GM19025 (cell line): ENCODE results near the gene C20orf202.
"Not testable (repeated sequence)": the region's sequence is repeated elsewhere in the genome, so short reads cannot be mapped to it uniquely, and the experiment has no call there.

ENCODE experiments used
- ATAC-seq: cut with Tn5 transposase; IDR thresholded peaks from one replicate; pipeline ENCODE4 v1.9.1; 2021; ENCODE audit warnings: mild to moderate bottlenecking, low read depth, moderate library complexity; ENCODE audit not compliant: unreplicated experiment

Gene C20orf202

DNA sequence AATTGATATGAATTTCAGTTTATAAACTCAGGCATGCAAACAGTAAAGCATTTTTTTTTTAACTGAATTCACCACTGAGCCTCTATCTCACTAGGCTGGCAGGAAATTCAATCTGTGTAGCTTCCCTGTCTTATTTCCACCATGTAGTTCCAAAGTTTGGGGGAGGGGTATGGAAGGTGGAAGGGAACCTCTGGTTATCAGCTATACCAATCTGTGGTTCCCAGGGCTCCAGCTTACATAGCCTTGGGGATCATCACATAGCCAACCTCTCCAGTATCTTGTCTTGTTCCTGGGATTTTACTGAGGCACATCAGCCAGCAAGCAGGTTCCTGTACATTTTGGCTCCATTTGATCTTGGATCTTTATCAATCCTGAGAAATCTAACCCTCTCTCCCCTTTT is 38.2 kb downstream of the C20orf202 start:
- ATAC-seq, result no peak

DNA sequence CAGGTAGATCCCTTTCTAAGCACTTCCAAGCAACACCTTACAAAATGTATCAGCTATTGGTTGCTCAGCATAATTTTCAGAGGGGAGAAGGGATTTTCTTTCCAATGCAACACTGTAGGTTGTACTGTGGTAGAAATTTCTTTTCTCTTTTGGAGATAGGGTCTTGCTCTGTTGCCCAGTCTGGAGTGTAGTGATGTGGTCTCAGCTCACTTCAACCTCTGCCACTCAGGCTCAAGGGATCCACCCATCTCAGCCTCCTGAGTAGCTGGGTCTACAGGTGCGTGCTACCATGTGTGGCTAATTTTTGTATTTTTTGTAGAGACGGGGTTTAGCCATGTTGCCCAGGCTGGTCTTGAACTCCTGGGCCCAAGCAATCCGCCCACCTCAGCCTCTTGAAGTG is 38.8 kb downstream of the C20orf202 start:
- no peak for ATAC-seq

DNA sequence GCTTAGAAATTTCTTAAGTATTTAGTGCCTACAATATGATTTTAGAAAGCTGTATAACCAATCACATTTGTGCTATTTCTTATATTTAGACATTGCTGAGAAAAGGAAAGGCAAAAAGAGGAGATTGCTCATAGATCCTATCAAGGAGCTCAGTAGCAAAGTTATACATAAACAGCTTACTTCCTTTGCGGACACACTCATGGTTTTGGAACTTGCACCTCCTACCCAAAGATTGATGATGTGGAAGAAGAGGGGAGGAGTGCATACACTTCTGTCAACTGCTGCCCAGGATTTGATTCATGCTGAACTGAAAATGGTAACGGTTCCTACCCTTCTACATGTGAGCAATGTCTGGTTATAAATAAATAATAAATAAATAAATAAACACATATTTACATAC is 39.3 kb downstream of the C20orf202 start:
- ATAC-seq, result no peak

- ATAC-seq, result no peak
These were observed 42.3 kb downstream of the C20orf202 start for GRCh38 chr20:1245578-1245977.

- no peak for ATAC-seq
These were observed 44.4 kb downstream of the C20orf202 start for GRCh38 chr20:1247689-1248088.

DNA sequence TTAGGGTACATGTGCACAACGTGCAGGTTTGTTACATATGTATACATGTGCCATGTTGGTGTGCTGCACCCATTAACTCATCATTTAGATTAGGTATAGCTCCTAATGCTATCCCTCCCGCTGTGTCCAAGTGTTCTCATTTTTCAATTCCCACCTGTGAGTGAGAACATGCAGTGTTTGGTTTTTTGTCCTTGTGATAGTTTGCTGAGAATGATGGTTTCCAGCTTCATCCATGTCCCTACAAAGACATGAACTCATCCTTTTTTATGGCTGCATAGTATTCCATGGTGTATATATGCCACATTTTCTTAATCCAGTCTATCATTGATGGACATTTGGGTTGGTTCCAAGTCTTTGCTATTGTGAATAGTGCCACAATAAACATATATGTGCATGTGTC is 47.0 kb downstream of the C20orf202 start:
- ATAC-seq, result not testable (repeated sequence)

GRCh38 chr20:1252416-1252815 is 49.2 kb downstream of the C20orf202 start:
- ATAC-seq, result no peak

GRCh38 chr20:1254254-1254653 is 51.0 kb downstream of the C20orf202 start:
- ATAC-seq, result no peak

DNA sequence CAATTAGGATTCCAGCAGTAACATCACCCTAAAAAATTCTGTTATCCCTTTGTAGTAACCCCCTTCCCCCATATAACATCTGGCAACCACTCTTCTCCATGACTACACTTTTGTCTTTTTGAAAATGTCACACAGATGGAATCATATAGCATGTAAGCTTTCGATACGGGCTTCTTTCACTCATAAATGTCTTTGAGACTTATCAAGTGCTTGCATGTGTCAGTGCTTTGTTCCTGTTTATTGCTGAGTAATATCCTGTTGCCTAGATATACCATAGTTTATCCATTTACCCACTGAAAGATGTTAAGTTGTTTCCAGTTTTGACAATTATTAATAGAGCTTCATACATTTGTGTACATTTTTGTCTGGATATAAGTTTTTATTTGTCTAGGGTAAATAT is 52.4 kb downstream of the C20orf202 start:
- ATAC-seq, result no peak
